BJ (cell line): Measurements from ENCODE around the gene IQCH. TPM values are rescaled to one million over a fixed set of nuclear protein-coding genes. Genes with fewer than 3 reads are reported as not detected.

ENCODE experiments used
- CTCF ChIA-PET: fragments of 350-600 bp; formaldehyde crosslinking; extraction: SDS; loops from one replicate; lab custom pipeline; 2021; ENCODE audit warnings: antibody characterized with exemption, inconsistent platforms; lab: Yijun Ruan, JAX
- POLR2A ChIA-PET: fragments of 300-600 bp; sonication (Branson Sonifier 250); formaldehyde crosslinking; extraction: SDS; loops from one replicate; lab custom pipeline; 2021; ENCODE audit warnings: antibody characterized with exemption; lab: Charles Lee
- DNase-seq: peaks from one replicate; pipeline ENCODE4 v3.0.0-alpha.2; 2011; ENCODE audit warnings: low read depth
- H3K27me3 ChIP-seq: 2 replicates; pipeline ENCODE4 v1.6.0; 2011; ENCODE audit warnings: low read length; ENCODE audit not compliant: control insufficient read depth, insufficient read depth
- H3K36me3 ChIP-seq: 2 replicates; pipeline ENCODE4 v1.5.1; 2011; ENCODE audit warnings: low read length; ENCODE audit not compliant: control insufficient read depth, insufficient read depth
- H3K4me3 ChIP-seq: 2 replicates; pipeline ENCODE4 v1.5.1; 2011; ENCODE audit warnings: low read depth, mild to moderate bottlenecking, control low read depth, low read length
- CTCF ChIP-seq: IDR thresholded peaks from 2 replicates; pipeline ENCODE4 v1.5.1; 2011; ENCODE audit warnings: low read depth, mild to moderate bottlenecking, control low read depth, inconsistent platforms, low read length, moderate library complexity; ENCODE audit not compliant: insufficient read depth
- polyA plus RNA-seq: library from polyadenylated mRNA; depleted of rRNA; stranded (reverse); fragments of >200 nt; gene quantifications from 2 replicates; pipeline ENCODE4 v1.2.3, GENCODE V29; 2011

The IQCH gene
- polyA plus RNA-seq, 1 experiment = 0.82 TPM

GRCh38 chr15:67508407-67508806 lies 253.8 kb downstream of the IQCH start:
- POLR2A ChIA-PET = no interaction called here

GRCh38 chr15:67509918-67510317 lies 255.3 kb downstream of the IQCH start:
- CTCF ChIA-PET = interaction anchor here (1.6 kb wide), 1 partner anchor 53 kb away, joined by 5 read pairs; no protein-coding TSS in a partner anchor
- Histone ChIP-seq H3K27me3 (no peaks in the 10 kb centered on the region), H3K4me3 (no peak overlapping the region), H3K36me3 (no peaks in the 10 kb centered on the region; the same call in 1 of the 2 replicates)
- no peak for DNase-seq
- POLR2A ChIA-PET = no interaction called here
- no peak for TF ChIP-seq CTCF

More at GRCh38 chr15:67508407-67508806, 253.8 kb downstream of the IQCH start:
- CTCF ChIA-PET = interaction anchor here (1.0 to 2.3 kb wide), 2 partner anchors 12 to 328 kb away, joined by 3 to 5 read pairs; no protein-coding TSS in a partner anchor
- Histone ChIP-seq H3K4me3 (no peak overlapping the region), H3K36me3 (no peaks in the 10 kb centered on the region), H3K27me3 (no peaks in the 10 kb centered on the region)
- TF ChIP-seq CTCF = no peak
- no peak for DNase-seq

GRCh38 chr15:67510597-67511190 lies 256.1 kb downstream of the IQCH start:
- TF ChIP-seq CTCF = no peak
- Histone ChIP-seq H3K36me3 (no peaks in the 10 kb centered on the region; the same call in 1 of the 2 replicates), H3K4me3 (no peak overlapping the region), H3K27me3 (no peaks in the 10 kb centered on the region)
- ChIA-PET CTCF (interaction anchor here (1.6 kb wide), 1 partner anchor 54 kb away, joined by 5 read pairs; no protein-coding TSS in a partner anchor), POLR2A (interaction anchor here (0.7 kb wide), 1 partner anchor 10 kb away, joined by 25 read pairs; the partner anchor contains the start of gene C15orf61)
- DNase-seq = peak; percentile 65

GRCh38 chr15:67511606-67512005 lies 257.0 kb downstream of the IQCH start:
- H3K27me3 ChIP-seq = no peaks in the 10 kb centered on the region
- ChIA-PET CTCF (no interaction called here), POLR2A (interaction anchor here (0.7 kb wide), 1 partner anchor 9 kb away, joined by 25 read pairs; the partner anchor contains the start of gene C15orf61)
- no peak for TF ChIP-seq CTCF
- no peak overlapping the region for H3K4me3 ChIP-seq
- DNase-seq = no peak
- H3K36me3 ChIP-seq = no peaks in the 10 kb centered on the region; the same call in 1 of the 2 replicates

GRCh38 chr15:67512140-67512539 lies 257.6 kb downstream of the IQCH start:
- H3K36me3 ChIP-seq = no peaks in the 10 kb centered on the region; the same call in 1 of the 2 replicates
- no peaks in the 10 kb centered on the region for H3K27me3 ChIP-seq
- ChIA-PET POLR2A (no interaction called here), CTCF (no interaction called here)
- no peak for TF ChIP-seq CTCF
- H3K4me3 ChIP-seq = no peak overlapping the region
- no peak for DNase-seq
